Fibroblast of mammary gland (primary cell): Measurements from ENCODE around the gene HP.
A peak's percentile ranks its signal among the peaks of the same experiment; 100 is the strongest.

Experiments
- DNase-seq: peaks from one replicate; pipeline ENCODE4 v3.0.0-alpha.2; 2010; ENCODE audit warnings: low read depth
- H3K4me3 ChIP-seq: 2 replicates; pipeline ENCODE4 v1.5.1; 2011; ENCODE audit warnings: low read depth, mild to moderate bottlenecking, low read length, moderate library complexity; ENCODE audit not compliant: control insufficient read depth
- CTCF ChIP-seq: conservative IDR thresholded peaks from 2 replicates; pipeline ENCODE4 v1.5.1; 2011; ENCODE audit warnings: low read depth, low read length, inconsistent platforms; ENCODE audit not compliant: control insufficient read depth, insufficient read depth

Gene HP

GRCh38 chr16:72099377-72099818 lies 45.1 kb downstream of the HP start:
- DNase-seq, result peak; percentile 56
- no peak overlapping the region for H3K4me3 ChIP-seq
- TF ChIP-seq CTCF, result peak; percentile 60

GRCh38 chr16:72101195-72101594 lies 46.9 kb downstream of the HP start:
- no peak for DNase-seq
- TF ChIP-seq CTCF, result no peak
- H3K4me3 ChIP-seq, result no peak overlapping the region

- H3K4me3 ChIP-seq, result no peak overlapping the region
- no peak for DNase-seq
- TF ChIP-seq CTCF, result no peak
These were observed 50.6 kb downstream of the HP start for GRCh38 chr16:72104905-72105304.

- H3K4me3 ChIP-seq, result no peak overlapping the region
- TF ChIP-seq CTCF, result no peak
- no peak for DNase-seq
These were observed 51.7 kb downstream of the HP start for GRCh38 chr16:72105978-72106377.

GRCh38 chr16:72107371-72107770 lies 53.1 kb downstream of the HP start:
- TF ChIP-seq CTCF, result no peak
- DNase-seq, result no peak
- no peak overlapping the region for H3K4me3 ChIP-seq

- no peak for DNase-seq
- TF ChIP-seq CTCF, result no peak
- H3K4me3 ChIP-seq, result no peak overlapping the region
These were observed 54.2 kb downstream of the HP start for GRCh38 chr16:72108353-72109102.
